Ovary (tissue), 3 donors: ENCODE measurements around the gene TCEANC2.

Experiments used
- CTCF ChIP-seq, 3 donors: fragments of 450-650 bp in 2 of 3; fragments of 200-600 bp in 1 of 3; IDR thresholded peaks; one replicate each; pipeline versions ENCODE4 v1.5.1 to v1.8.0; 2016 to 2022; ENCODE audit warnings: antibody characterized with exemption in 3 of 3, mild to moderate bottlenecking in 1 of 3
- EP300 ChIP-seq: sonication (generic); formaldehyde crosslinking; IDR thresholded peaks from one replicate; pipeline ENCODE4 v1.6.1; 2017; ENCODE audit warnings: antibody characterized with exemption
- POLR2A ChIP-seq: fragments of 450-650 bp; IDR thresholded peaks from one replicate; pipeline ENCODE4 v1.6.1; 2017; ENCODE audit warnings: antibody characterized with exemption, mild to moderate bottlenecking, moderate library complexity
- donor health status: DM: no; HTN: no; CAD: no.

- TF ChIP-seq CTCF (IDR thresholded peaks at IDR 0.05) (no peak), POLR2A (no peak), EP300 (no peak)
Measured at GRCh38 chr1:54139711-54140110, 86.3 kb downstream of the TCEANC2 start.
